Esophagus squamous epithelium (tissue), 5 donors: ENCODE results near the gene TMEM212. TPM values are rescaled to one million over a fixed set of nuclear protein-coding genes. Genes with fewer than 3 reads are reported as not detected.
"Not testable (repeated sequence)": the region's sequence is repeated elsewhere in the genome, so short reads cannot be mapped to it uniquely, and the experiment has no call there.

Source experiments
- DNase-seq: peaks from one replicate; lab custom pipeline; 2025; lab: John Stamatoyannopoulos, UW
- H3K27ac ChIP-seq, 4 donors: fragments of 200-600 bp; sonication (generic); one replicate each; pipeline ENCODE4 v1.5.1; 2016 to 2019; ENCODE audit warnings: mild to moderate bottlenecking in 1 of 4
- H3K27me3 ChIP-seq, 4 donors: fragments of 200-600 bp; sonication (generic); 1 replicate in 3 of 4; 2 replicates in 1 of 4; pipeline versions ENCODE4 v1.5.1 to v1.6.0; 2017 to 2021; ENCODE audit warnings: antibody characterized with exemption in 1 of 4
- H3K36me3 ChIP-seq, 3 donors: fragments of 200-600 bp; sonication (generic); one replicate each; pipeline ENCODE4 v1.5.1; 2016 to 2019
- H3K4me1 ChIP-seq, 3 donors: fragments of 200-600 bp; sonication (generic); one replicate each; pipeline ENCODE4 v1.5.1; 2017 to 2019
- H3K4me3 ChIP-seq, 4 donors: fragments of 200-600 bp; sonication (generic); 1 replicate in 3 of 4; 2 replicates in 1 of 4; pipeline ENCODE4 v1.5.1; 2016 to 2019; ENCODE audit warnings: mild to moderate bottlenecking in 2 of 4, moderate library complexity in 1 of 4
- H3K9me3 ChIP-seq, 3 donors: fragments of 200-600 bp; sonication (generic); one replicate each; pipeline ENCODE4 v1.5.1; 2016 to 2019
- CTCF ChIP-seq, 6 experiments: fragments of 450-650 bp in 4 of 6; fragments of 200-600 bp in 2 of 6; sonication (generic) in 2 of 6; IDR thresholded peaks; one replicate each; pipeline ENCODE4 v1.5.1; 2016 to 2019; ENCODE audit warnings: antibody characterized with exemption in 6 of 6, mild to moderate bottlenecking in 4 of 6, moderate library complexity in 4 of 6
- POLR2A ChIP-seq, 4 donors: fragments of 450-650 bp; IDR thresholded peaks; one replicate each; pipeline ENCODE4 v1.6.1; 2017; ENCODE audit warnings: antibody characterized with exemption in 4 of 4, mild to moderate bottlenecking in 4 of 4, moderate library complexity in 3 of 4
- WGBS, 2 donors: methylation state at CpG; one replicate each; pipeline ENCODE4 v1.1.5; 2018; 5-methylcytosine and 5-hydroxymethylcytosine counted together
- intact Hi-C: fragments of 100-400 bp; cut with DNase I; formaldehyde crosslinking; loops from one replicate; pipeline ENCODE4 v1.15.0; 2022
- total RNA-seq, 4 donors: library from RNA; depleted of rRNA; stranded (reverse); fragments of >200 nt; gene quantifications; one replicate each; pipeline ENCODE4 v1.1.0, GENCODE V29; 2016
- donor health status: DM: yes; HTN: yes; CAD: no.

Gene TMEM212
- total RNA-seq, 4 donors from 2014 or later: not detected

DNA sequence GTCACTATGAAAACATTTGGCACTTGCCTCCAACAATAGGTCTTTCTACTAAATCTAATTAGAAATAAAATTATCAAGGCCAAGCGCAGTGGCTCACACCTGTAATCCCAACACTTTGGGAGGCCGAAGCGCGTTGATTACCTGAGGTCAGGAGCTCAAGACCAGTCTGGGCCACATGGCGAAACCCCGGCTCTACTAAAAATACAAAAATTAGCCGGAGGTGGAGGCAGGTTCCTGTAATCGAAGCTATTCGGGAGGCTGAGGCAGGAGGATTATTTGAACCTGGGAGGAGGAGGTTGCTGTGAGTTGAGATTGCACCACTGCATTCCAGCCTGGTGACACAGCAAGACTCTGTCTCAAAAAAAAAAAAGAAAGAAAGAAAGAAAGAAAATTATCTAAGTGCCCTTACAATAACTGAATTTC lies 31.2 kb upstream of the TMEM212 start:
- DNase-seq: no peak
- H3K36me3 ChIP-seq: no peaks in the 10 kb centered on the region
- peak overlapping the region; percentile 36 to 97 (median 94) for H3K27ac ChIP-seq
- intact Hi-C loops: no loop called here
- H3K4me1 ChIP-seq: peaks cover 8 to 47% (median 10%) of the 10 kb centered on the region in 3 donors
- TF ChIP-seq POLR2A (IDR thresholded peaks at IDR 0.05): no peak
- no peak for TF ChIP-seq CTCF (IDR thresholded peaks at IDR 0.05)
- H3K9me3 ChIP-seq: no peaks in the 10 kb centered on the region
- H3K27me3 ChIP-seq: no peaks in the 10 kb centered on the region
- no peak overlapping the region for H3K4me3 ChIP-seq
- 79 to 88% methylated on average over 8 to 9 of the region's 9 CpGs for whole genome bisulfite sequencing, 2 donors

GRCh38 chr3:171812811-171813210 lies 30.3 kb upstream of the TMEM212 start:
- Histone ChIP-seq H3K27me3 (no peaks in the 10 kb centered on the region), H3K4me3 (no peak overlapping the region), H3K4me1 (peaks cover 5 to 38% (median 10%) of the 10 kb centered on the region in 3 donors), H3K27ac (no peak overlapping the region), H3K36me3 (no peaks in the 10 kb centered on the region), H3K9me3 (no peaks in the 10 kb centered on the region)
- intact Hi-C loops: no loop called here
- 88% methylated on average over 2 of the region's 2 CpGs for WGBS, 2 donors
- DNase-seq: no peak
- TF ChIP-seq POLR2A (IDR thresholded peaks at IDR 0.05) (no peak), CTCF (IDR thresholded peaks at IDR 0.05) (no peak)

DNA sequence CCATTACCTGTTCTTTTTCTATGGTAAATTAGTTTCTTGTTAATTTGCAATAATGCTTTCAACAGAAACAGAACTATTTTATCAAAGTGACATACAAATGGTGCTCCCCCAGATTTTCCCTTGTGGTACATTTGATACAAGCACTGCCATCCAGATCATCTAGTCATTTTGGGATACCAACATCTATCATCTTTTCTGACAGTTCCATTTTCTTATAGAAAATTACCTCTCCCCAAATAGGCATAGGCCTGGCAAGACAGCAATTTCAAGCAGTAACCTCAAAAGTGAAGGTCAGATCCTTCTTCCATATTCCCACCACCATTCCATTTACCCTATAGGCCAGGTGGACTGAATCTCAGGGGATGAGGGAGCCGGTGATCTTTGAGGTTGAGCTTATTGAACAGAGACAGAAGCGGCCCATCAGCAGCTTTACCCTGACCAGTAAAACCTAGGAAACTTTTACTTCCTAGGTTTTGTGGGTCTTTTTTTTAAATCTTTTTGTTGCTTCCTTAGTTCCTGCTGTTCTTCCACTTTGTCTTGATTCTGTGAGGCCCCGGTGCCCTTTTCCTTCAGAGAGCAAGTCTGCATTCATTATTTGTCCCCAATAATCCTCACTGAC lies 29.8 kb upstream of the TMEM212 start:
- intact Hi-C loops: no loop called here
- Histone ChIP-seq H3K4me1 (peaks cover 5 to 35% (median 10%) of the 10 kb centered on the region in 3 donors), H3K9me3 (no peaks in the 10 kb centered on the region), H3K36me3 (no peaks in the 10 kb centered on the region), H3K27ac (peak overlapping the region in 2 of 4 donors; percentile 21 to 30), H3K27me3 (no peaks in the 10 kb centered on the region), H3K4me3 (no peak overlapping the region)
- TF ChIP-seq POLR2A (IDR thresholded peaks at IDR 0.05) (no peak), CTCF (IDR thresholded peaks at IDR 0.05) (no peak)
- no peak for DNase-seq
- WGBS, 2 donors: 90% methylated on average over 3 of the region's 3 CpGs

GRCh38 chr3:171813897-171814460 lies 29.2 kb upstream of the TMEM212 start:
- TF ChIP-seq POLR2A (IDR thresholded peaks at IDR 0.05) (no peak), CTCF (IDR thresholded peaks at IDR 0.05) (no peak)
- Histone ChIP-seq H3K36me3 (no peaks in the 10 kb centered on the region), H3K4me3 (no peak overlapping the region), H3K9me3 (no peaks in the 10 kb centered on the region), H3K27me3 (no peaks in the 10 kb centered on the region), H3K27ac (peak overlapping the region in 2 of 4 donors; percentile 21 to 30), H3K4me1 (peaks cover 5 to 30% (median 10%) of the 10 kb centered on the region in 3 donors)
- intact Hi-C loops: no loop called here
- WGBS, 2 donors: 57 to 60% methylated on average over 4 of the region's 4 CpGs
- no peak for DNase-seq

GRCh38 chr3:171814662-171815061 lies 28.5 kb upstream of the TMEM212 start:
- H3K4me3 ChIP-seq, H3K9me3 ChIP-seq, H3K27me3 ChIP-seq, H3K36me3 ChIP-seq, H3K27ac ChIP-seq, DNase-seq, intact Hi-C loops: not testable (repeated sequence)
- H3K4me1 ChIP-seq: peaks cover 5 to 23% (median 10%) of the 10 kb centered on the region in 3 donors
- WGBS, 2 donors: 92 to 95% methylated on average over 5 to 6 of the region's 6 CpGs
